ENCODE results near the gene PDK2. TPM values are rescaled to one million over a fixed set of nuclear protein-coding genes. Genes with fewer than 3 reads are reported as not detected.

PDK2 gene
- total and polyA plus RNA-seq, 10 of the 15 experiments (the other 5 are each of a cell fraction or from before 2014, with no cell fraction given) = 0.98 to 22.6 (median 12.3) TPM

GRCh38 chr17:50066995-50067394, 28.2 kb upstream of the PDK2 start (continued):
- no peak for TF ChIP-seq E4F1 (IDR thresholded peaks at IDR 0.05; ENCODE audit: borderline replicate concordance, partially characterized antibody)
- no peak for TF ChIP-seq IRF5 (IDR thresholded peaks at IDR 0.05; ENCODE audit: borderline replicate concordance)
- no peak for TF ChIP-seq MEF2A (IDR thresholded peaks at IDR 0.05; ENCODE audit: insufficient read depth, low read depth, low read length)
- no peak for TF ChIP-seq BCLAF1 (IDR thresholded peaks at IDR 0.05)

GRCh38 chr17:50067996-50068395, 27.2 kb upstream of the PDK2 start:
- FAIRE-seq = no peak
- H3K36me3 ChIP-seq (ENCODE audit: control insufficient read depth in 2 of 2, insufficient read depth in 2 of 2, low read length in 1 of 2) = peaks cover 0 to 2% of the 10 kb centered on the region in 2 experiments; a peak in 1 of 4 replicates
- no peak for ATAC-seq
- ChIA-PET POLR2A (no interaction called here), SMC1A (ENCODE audit: uncharacterized antibody, unreplicated experiment) (interaction anchor here (1.6 kb wide), 1 partner anchor 70 kb away, joined by 3 read pairs; no protein-coding TSS in a partner anchor), RAD21 (ENCODE audit: unreplicated experiment) (no interaction called here), CTCF (interaction anchor here (1.4 to 2.1 kb wide), 3 partner anchors 11 to 26 kb away, joined by 3 to 7 read pairs (median 6); no protein-coding TSS in a partner anchor)
- H3K79me2 ChIP-seq (ENCODE audit: control insufficient read depth, insufficient read depth, low read length) = no peaks in the 10 kb centered on the region
- no peaks in the 10 kb centered on the region; the same call in 1 of the 2 replicates for H4K20me1 ChIP-seq (ENCODE audit: control insufficient read depth, insufficient read depth)
- BruUV-seq (replicated peaks) = no TSS peak
- H3K9me3 ChIP-seq (replicated peaks; ENCODE audit: control insufficient read depth, insufficient read depth, low read length) = no peaks in the 10 kb centered on the region; the same call in 2 of the 3 replicates
- DNase-seq (ENCODE audit: low read depth, low spot score) = no peak
- H2AFZ ChIP-seq (ENCODE audit: control insufficient read depth, low read depth, low read length) = no peak overlapping the region
- intact Hi-C loops (cut with micrococcal nuclease; ENCODE audit: unreplicated experiment) (no loop called here), in situ Hi-C loops (cut with MboI) (no loop called here)
- H3K4me2 ChIP-seq (ENCODE audit: control insufficient read depth, insufficient read depth) = no peak overlapping the region
- H3K9ac ChIP-seq (ENCODE audit: control insufficient read depth, insufficient read depth, low read length) = no peak overlapping the region
- no peak overlapping the region for H3K4me3 ChIP-seq
- H3K27ac ChIP-seq (ENCODE audit: control insufficient read depth, insufficient read depth) = no peak overlapping the region
- H3K27me3 ChIP-seq (replicated peaks in 1 of 2; ENCODE audit: control insufficient read depth in 2 of 2, insufficient read depth in 2 of 2, low read length in 1 of 2) = no peaks in the 10 kb centered on the region
- H3K4me1 ChIP-seq (ENCODE audit: control insufficient read depth, insufficient read depth, low read length) = no peaks in the 10 kb centered on the region
- WGBS (ENCODE audit: insufficient coverage, insufficient replicate concordance, low lambda C conversion rate, missing lambda C conversion rate) = 88% methylated on average over 11 of the region's 13 CpGs
- no peak for TF ChIP-seq MAX (IDR thresholded peaks at IDR 0.05; ENCODE audit: low read depth, low read length)
- no peak for TF ChIP-seq FOXK2 (IDR thresholded peaks at IDR 0.05)
- no peak for TF ChIP-seq BCLAF1 (IDR thresholded peaks at IDR 0.05)
- TF ChIP-seq SMAD1 (IDR thresholded peaks at IDR 0.05; ENCODE audit: low read depth, partially characterized antibody) = no peak
- TF ChIP-seq CTCF (IDR thresholded peaks at IDR 0.05 in 2 of 3, conservative IDR thresholded peaks at IDR 0.05 in 1 of 3; ENCODE audit: control insufficient read depth in 2 of 3, extremely low read depth in 1 of 3, insufficient read depth in 1 of 3, low read depth in 3 of 3, low read length in 3 of 3) = no peak
- TF ChIP-seq JUNB (IDR thresholded peaks at IDR 0.05) = no peak
